CD14-positive monocyte (primary cell): ENCODE data around the gene LIN37. TPM values are rescaled to one million over a fixed set of nuclear protein-coding genes. Genes with fewer than 3 reads are reported as not detected.
A peak's percentile ranks its signal among the peaks of the same experiment; 100 is the strongest.

ENCODE experiments used
- DNase-seq, 3 donors: peaks; one replicate each; pipeline ENCODE4 v3.0.0-alpha.2; 2011 to 2022
- H2AFZ ChIP-seq: 2 replicates; pipeline ENCODE4 v1.6.0; 2012; ENCODE audit warnings: mild to moderate bottlenecking, low read depth, low read length, inconsistent platforms; ENCODE audit not compliant: insufficient read depth, poor library complexity, severe bottlenecking
- H3K27ac ChIP-seq, 2 donors: 1 replicate in 1 of 2; 2 replicates in 1 of 2; pipeline ENCODE4 v1.5.1; 2012 to 2013; ENCODE audit warnings: low read length in 2 of 2, control low read depth in 1 of 2, inconsistent platforms in 1 of 2, low read depth in 1 of 2, mild to moderate bottlenecking in 1 of 2
- H3K27me3 ChIP-seq, 2 donors: one replicate each; pipeline versions ENCODE4 v1.6.0 to v1.6.1; 2011 to 2013; ENCODE audit warnings: low read length in 2 of 2; ENCODE audit not compliant: control insufficient read depth in 2 of 2, insufficient read depth in 2 of 2
- H3K36me3 ChIP-seq, 2 donors: replicated peaks in 1 of 2; 1 replicate in 1 of 2; 2 replicates in 1 of 2; pipeline versions ENCODE4 v1.5.1 to v1.6.1; 2012 to 2013; ENCODE audit warnings: low read length in 2 of 2, control low read depth in 1 of 2, inconsistent platforms in 1 of 2, mild to moderate bottlenecking in 1 of 2; ENCODE audit not compliant: insufficient read depth in 2 of 2, control insufficient read depth in 1 of 2
- H3K4me1 ChIP-seq, 2 donors: 1 replicate in 1 of 2; 2 replicates in 1 of 2; pipeline versions ENCODE4 v1.5.1 to v1.6.1; 2012 to 2013; ENCODE audit warnings: low read length in 2 of 2, control low read depth in 1 of 2, inconsistent platforms in 1 of 2, mild to moderate bottlenecking in 1 of 2, moderate library complexity in 1 of 2; ENCODE audit not compliant: insufficient read depth in 2 of 2, control insufficient read depth in 1 of 2
- H3K4me2 ChIP-seq: replicated peaks from 2 replicates; pipeline ENCODE3; 2012; ENCODE audit warnings: low read length, moderate library complexity, mild to moderate bottlenecking; ENCODE audit not compliant: poor library complexity, severe bottlenecking; ENCODE audit errors: extremely low read depth
- H3K4me3 ChIP-seq, 3 experiments: fragments of 200-600 bp in 1 of 3; sonication (generic) in 1 of 3; replicated peaks in 1 of 3; 1 replicate in 2 of 3; 2 replicates in 1 of 3; pipeline ENCODE4 v1.5.1; 2011 to 2013; ENCODE audit warnings: low read length in 3 of 3, mild to moderate bottlenecking in 3 of 3, control low read depth in 2 of 3, low read depth in 2 of 3, inconsistent platforms in 1 of 3, moderate library complexity in 1 of 3
- H3K79me2 ChIP-seq: 2 replicates; pipeline ENCODE4 v1.6.0; 2012; ENCODE audit warnings: mild to moderate bottlenecking, control low read depth, inconsistent platforms, low read length, moderate library complexity; ENCODE audit not compliant: insufficient read depth
- H3K9ac ChIP-seq: 2 replicates; pipeline ENCODE4 v1.6.0; 2017; ENCODE audit warnings: low read length, mild to moderate bottlenecking; ENCODE audit not compliant: insufficient read depth, poor library complexity, severe bottlenecking
- H3K9me3 ChIP-seq, 2 donors: replicated peaks in 1 of 2; 1 replicate in 1 of 2; 2 replicates in 1 of 2; pipeline versions ENCODE4 v1.5.1 to v1.6.1; 2012 to 2013; ENCODE audit warnings: low read length in 2 of 2, control low read depth in 1 of 2; ENCODE audit not compliant: control insufficient read depth in 1 of 2, insufficient read depth in 1 of 2
- H4K20me1 ChIP-seq: 2 replicates; pipeline ENCODE4 v1.6.0; 2012; ENCODE audit warnings: mild to moderate bottlenecking, low read length, control low read depth, moderate library complexity; ENCODE audit not compliant: insufficient read depth
- H3K27ac Mint-ChIP-seq, 7 donors: one replicate each; pipeline ENCODE4 v1.8.0; 2020; ENCODE audit warnings: mild to moderate bottlenecking in 7 of 7, mixed read lengths in 7 of 7, moderate library complexity in 6 of 7, inconsistent platforms in 2 of 7
- H3K27me3 Mint-ChIP-seq, 3 donors: one replicate each; pipeline ENCODE4 v1.8.0; 2021 to 2022; ENCODE audit warnings: low read depth in 3 of 3, mild to moderate bottlenecking in 3 of 3, mixed read lengths in 3 of 3, moderate library complexity in 3 of 3, inconsistent platforms in 1 of 3
- H3K36me3 Mint-ChIP-seq, 2 donors: one replicate each; pipeline ENCODE4 v1.8.0; 2020; ENCODE audit warnings: mixed read lengths in 2 of 2, inconsistent platforms in 1 of 2, mild to moderate bottlenecking in 1 of 2
- H3K4me1 Mint-ChIP-seq: one replicate; pipeline ENCODE4 v1.8.0; 2020; ENCODE audit warnings: mild to moderate bottlenecking, mixed read lengths
- H3K4me3 Mint-ChIP-seq, 2 donors: one replicate each; pipeline ENCODE4 v1.8.0; 2020; ENCODE audit warnings: mild to moderate bottlenecking in 2 of 2, mixed read lengths in 2 of 2, moderate library complexity in 1 of 2
- H3K9me3 Mint-ChIP-seq, 7 donors: one replicate each; pipeline ENCODE4 v1.8.0; 2020 to 2022; ENCODE audit warnings: mixed read lengths in 7 of 7, mild to moderate bottlenecking in 6 of 7, moderate library complexity in 6 of 7, inconsistent platforms in 2 of 7
- CTCF ChIP-seq: fragments of 200-600 bp; IDR thresholded peaks from one replicate; pipeline ENCODE4 v1.8.0; 2022; ENCODE audit warnings: antibody characterized with exemption, mild to moderate bottlenecking
- WGBS: methylation state at CpG from one replicate; pipeline ENCODE4 v1.1.5; 2013; ENCODE audit warnings: missing lambda C conversion rate; ENCODE audit not compliant: insufficient coverage; 5-methylcytosine and 5-hydroxymethylcytosine counted together
- intact Hi-C, 2 donors: fragments of 100-400 bp; cut with micrococcal nuclease; formaldehyde crosslinking; loops; one replicate each; pipeline versions ENCODE4 v1.15.0 to v1.15.1; 2023
- polyA plus RNA-seq, 3 donors: library from polyadenylated mRNA; depleted of rRNA in 1 of 3; unstranded in 2 of 3; stranded (reverse) in 1 of 3; fragments of 300-500 nt in 2 of 3; fragments of >200 nt in 1 of 3; fragmentation: Illumina TruSeq in 2 of 3; gene quantifications; 1 replicate in 2 of 3; 2 replicates in 1 of 3; pipeline ENCODE4 v1.2.3, GENCODE V29; 2012 to 2021

The LIN37 gene
- polyA plus RNA-seq, 3 donors = 5.6 to 28.6 (median 7.2) TPM

- H3K4me3 ChIP-seq = no peak overlapping the region
- H3K4me1 ChIP-seq = no peaks in the 10 kb centered on the region
- TF ChIP-seq CTCF = no peak
- Mint-ChIP-seq H3K27ac (peak overlapping the region in 2 of 7 donors; percentile 41 to 44), H3K4me3 (no peak overlapping the region), H3K27me3 (peaks cover 0 to 1% (median 0%) of the 10 kb centered on the region in 3 donors), H3K4me1 (no peaks in the 10 kb centered on the region), H3K9me3 (peaks cover 0 to 2% (median 0%) of the 10 kb centered on the region in 7 donors), H3K36me3 (peaks cover 30 to 67% of the 10 kb centered on the region in 2 donors)
- no peak overlapping the region for H3K4me2 ChIP-seq
- no peaks in the 10 kb centered on the region for H4K20me1 ChIP-seq
- no peak overlapping the region for H3K27ac ChIP-seq
- peaks cover 18 to 41% of the 10 kb centered on the region in 2 donors for H3K36me3 ChIP-seq
- no peaks in the 10 kb centered on the region for H3K9me3 ChIP-seq
- H3K27me3 ChIP-seq = no peaks in the 10 kb centered on the region
- H3K79me2 ChIP-seq = peaks cover 3% of the 10 kb centered on the region
- H3K9ac ChIP-seq = no peak overlapping the region
- WGBS = 90% methylated on average over 9 of the region's 17 CpGs
- DNase-seq = no peak
- H2AFZ ChIP-seq = no peak overlapping the region
- intact Hi-C loops = loop anchor here in 1 of 2 donors (5.0 kb wide), 1 partner anchor 248 kb away; the partner anchor contains the start of gene ALKBH6
Observed at GRCh38 chr19:35764432-35765315, 16.3 kb downstream of the LIN37 start.

- Histone ChIP-seq H3K9ac (no peak overlapping the region), H3K79me2 (no peaks in the 10 kb centered on the region), H3K9me3 (no peaks in the 10 kb centered on the region), H3K27ac (no peak overlapping the region), H3K36me3 (peaks cover 12 to 31% of the 10 kb centered on the region in 2 donors), H4K20me1 (no peaks in the 10 kb centered on the region), H2AFZ (no peak overlapping the region), H3K4me1 (no peaks in the 10 kb centered on the region), H3K4me3 (no peak overlapping the region), H3K4me2 (no peak overlapping the region), H3K27me3 (no peaks in the 10 kb centered on the region)
- no peak overlapping the region for H3K27ac Mint-ChIP-seq
- H3K9me3 Mint-ChIP-seq = peaks cover 0 to 2% (median 0%) of the 10 kb centered on the region in 7 donors
- intact Hi-C loops = no loop called here
- peaks cover 30 to 60% of the 10 kb centered on the region in 2 donors for H3K36me3 Mint-ChIP-seq
- no peak overlapping the region for H3K4me3 Mint-ChIP-seq
- WGBS = 100% methylated on average over 2 of the region's 11 CpGs
- no peaks in the 10 kb centered on the region for H3K27me3 Mint-ChIP-seq
- no peaks in the 10 kb centered on the region for H3K4me1 Mint-ChIP-seq
- no peak for TF ChIP-seq CTCF
- no peak for DNase-seq
Observed at GRCh38 chr19:35766571-35767104, 18.3 kb downstream of the LIN37 start.
